OCI-LY1 (cell line): ENCODE results near the gene ZFR.

Source experiments
- CTCF ChIP-seq: fragments of 200-600 bp; sonication (generic), shearing (Covaris generic); IDR thresholded peaks from 2 replicates; pipeline ENCODE4 v1.5.1; 2017; ENCODE audit warnings: mild to moderate bottlenecking, antibody characterized with exemption, low read length, moderate library complexity, mixed read lengths
- EZH2 ChIP-seq: fragments of 200-600 bp; sonication (generic), shearing (Covaris generic); IDR thresholded peaks from 2 replicates; pipeline ENCODE4 v1.8.0; 2017; ENCODE audit warnings: borderline replicate concordance, mixed run types, mild to moderate bottlenecking, antibody characterized with exemption, low read length, moderate library complexity, mixed read lengths

GRCh38 chr5:32487424-32487823 is 42.9 kb upstream of the ZFR start:
- TF ChIP-seq CTCF (no peak), EZH2 (no peak)
